Vagina (tissue), 2 donors: ENCODE results near the gene SERPINI1. TPM values are rescaled to one million over a fixed set of nuclear protein-coding genes. Genes with fewer than 3 reads are reported as not detected.

Source experiments
- DNase-seq, 2 donors: peaks; one replicate each; pipeline ENCODE4 v3.0.0-alpha.2; 2017; ENCODE audit errors: extremely low spot score in 2 of 2
- H3K27ac ChIP-seq: fragments of 200-600 bp; sonication (generic); one replicate; pipeline ENCODE4 v1.5.1; 2019
- H3K27me3 ChIP-seq: fragments of 200-600 bp; sonication (generic); one replicate; pipeline ENCODE4 v1.5.1; 2019
- H3K36me3 ChIP-seq, 2 donors: fragments of 200-600 bp; sonication (generic); one replicate each; pipeline ENCODE4 v1.5.1; 2017 to 2019
- H3K4me1 ChIP-seq: fragments of 200-600 bp; sonication (generic); one replicate; pipeline ENCODE4 v1.5.1; 2019
- H3K4me3 ChIP-seq, 2 donors: fragments of 200-600 bp; sonication (generic); 1 replicate in 1 of 2; 2 replicates in 1 of 2; pipeline ENCODE4 v1.5.1; 2016 to 2019
- H3K9me3 ChIP-seq: fragments of 200-600 bp; sonication (generic); one replicate; pipeline ENCODE4 v1.5.1; 2019
- POLR2A ChIP-seq, 2 donors: fragments of 450-650 bp; IDR thresholded peaks; one replicate each; pipeline ENCODE4 v1.6.1; 2017; ENCODE audit warnings: antibody characterized with exemption in 2 of 2, mild to moderate bottlenecking in 2 of 2, moderate library complexity in 2 of 2
- POLR2AphosphoS5 ChIP-seq, 2 donors: sonication (generic); formaldehyde crosslinking; IDR thresholded peaks; one replicate each; pipeline ENCODE4 v1.9.0; 2017; ENCODE audit warnings: antibody characterized with exemption in 2 of 2, mild to moderate bottlenecking in 2 of 2, low read depth in 1 of 2; ENCODE audit not compliant: insufficient read depth in 1 of 2
- intact Hi-C: fragments of 100-400 bp; cut with DNase I; formaldehyde crosslinking; loops from one replicate; pipeline ENCODE4 v1.15.1; 2023
- total RNA-seq: library from RNA; depleted of rRNA; stranded (reverse); fragments of >200 nt; gene quantifications from one replicate; pipeline ENCODE4 v1.2.3, GENCODE V29; 2016
- TF ChIP-seq, protein P1 (sequence below), 3 experiments: fragments of 450-650 bp in 2 of 3; fragments of 200-600 bp in 1 of 3; sonication (generic) in 1 of 3; IDR thresholded peaks; one replicate each; pipeline ENCODE4 v1.5.1; 2017 to 2019; ENCODE audit warnings: antibody characterized with exemption in 3 of 3, mild to moderate bottlenecking in 2 of 3, moderate library complexity in 2 of 3

SERPINI1 gene
- total RNA-seq, 1 donor from 2014 or later = 13.8 TPM

DNA sequence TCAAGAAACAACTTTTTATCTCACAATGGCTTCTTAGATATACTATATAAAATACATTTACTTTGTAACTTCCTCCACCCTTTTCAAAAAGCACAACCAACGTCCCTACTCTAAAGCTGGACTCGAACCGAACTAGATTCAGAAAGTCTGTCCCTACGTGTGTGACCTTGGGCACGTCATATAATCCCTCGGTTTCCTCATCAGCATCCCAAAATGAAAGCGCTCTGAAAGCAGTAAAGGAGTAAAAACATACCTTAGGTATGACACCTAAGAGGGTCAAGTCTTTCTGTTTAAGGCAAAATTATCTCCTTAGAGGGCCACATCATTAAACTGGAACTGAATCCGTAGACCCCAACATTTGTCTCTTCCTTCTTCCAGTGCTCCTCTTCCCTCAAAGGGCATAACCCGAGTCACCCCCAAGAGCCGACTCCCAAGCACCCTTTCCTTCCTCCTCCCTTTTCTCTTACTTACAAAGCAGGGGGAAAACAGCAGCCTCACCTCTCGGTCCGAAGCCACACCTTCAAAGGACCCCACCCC, 1.5 kb upstream of the SERPINI1 start:
- H3K27me3 ChIP-seq = no peaks in the 10 kb centered on the region
- no peaks in the 10 kb centered on the region for H3K9me3 ChIP-seq
- no peaks in the 10 kb centered on the region for H3K36me3 ChIP-seq
- peak overlapping the region; percentile 68 to 86 for H3K4me3 ChIP-seq
- intact Hi-C loops = no loop called here
- peak overlapping the region; percentile 63 for H3K27ac ChIP-seq
- H3K4me1 ChIP-seq = peaks cover 46% of the 10 kb centered on the region
- no peak for TF ChIP-seq POLR2AphosphoS5 (IDR thresholded peaks at IDR 0.05; ENCODE audit: insufficient read depth in 1 of 2, low read depth in 1 of 2)
- no peak for DNase-seq

DNA sequence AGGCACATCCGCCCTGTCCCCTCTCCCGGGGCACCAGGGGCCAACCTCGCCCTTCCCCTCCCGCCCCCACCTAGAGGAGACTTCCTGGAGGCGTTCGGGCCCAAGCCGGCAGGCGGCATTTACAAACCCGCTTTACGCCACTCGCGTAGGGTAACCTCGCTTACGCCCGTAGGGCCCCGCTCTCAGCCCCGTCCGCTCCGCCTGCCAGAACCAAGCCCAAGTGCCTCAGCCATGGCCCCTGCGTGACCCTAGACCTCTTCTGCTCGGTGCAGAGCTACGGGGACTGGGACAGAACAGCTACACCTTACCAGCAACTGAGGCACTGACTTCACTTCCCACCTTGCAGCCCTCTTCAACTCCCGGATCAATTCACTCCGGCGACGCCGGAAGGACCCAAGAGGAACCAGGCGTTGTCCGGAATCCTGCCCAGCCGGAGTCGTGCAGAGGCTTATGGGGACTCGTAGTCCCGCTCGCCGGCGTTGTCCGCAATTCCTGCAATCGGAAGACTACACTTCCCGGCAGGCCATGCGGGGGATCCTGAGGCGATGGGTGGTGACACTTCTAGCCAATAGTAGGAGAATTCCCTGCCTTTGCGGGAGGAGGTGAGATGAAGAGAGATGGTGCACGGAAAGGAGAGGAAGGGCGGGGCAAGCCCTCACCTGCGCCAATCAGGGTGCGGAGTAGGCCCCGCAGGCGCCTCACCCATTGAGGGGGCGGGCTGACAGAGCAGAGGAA, 856 bp upstream of the SERPINI1 start, which contains the start of gene PDCD10:
Gene PDCD10 (minus strand): TSS at position 395 of the 735 bp plus-strand sequence. CDS start 14,735 bp downstream, outside the sequence.
- intact Hi-C loops = no loop called here
- no peaks in the 10 kb centered on the region for H3K36me3 ChIP-seq
- H3K9me3 ChIP-seq = no peaks in the 10 kb centered on the region
- peak within 1 kb of the TSS; percentile 93 for H3K27ac ChIP-seq
- no peaks in the 10 kb centered on the region for H3K27me3 ChIP-seq
- TF ChIP-seq, protein P1, sequence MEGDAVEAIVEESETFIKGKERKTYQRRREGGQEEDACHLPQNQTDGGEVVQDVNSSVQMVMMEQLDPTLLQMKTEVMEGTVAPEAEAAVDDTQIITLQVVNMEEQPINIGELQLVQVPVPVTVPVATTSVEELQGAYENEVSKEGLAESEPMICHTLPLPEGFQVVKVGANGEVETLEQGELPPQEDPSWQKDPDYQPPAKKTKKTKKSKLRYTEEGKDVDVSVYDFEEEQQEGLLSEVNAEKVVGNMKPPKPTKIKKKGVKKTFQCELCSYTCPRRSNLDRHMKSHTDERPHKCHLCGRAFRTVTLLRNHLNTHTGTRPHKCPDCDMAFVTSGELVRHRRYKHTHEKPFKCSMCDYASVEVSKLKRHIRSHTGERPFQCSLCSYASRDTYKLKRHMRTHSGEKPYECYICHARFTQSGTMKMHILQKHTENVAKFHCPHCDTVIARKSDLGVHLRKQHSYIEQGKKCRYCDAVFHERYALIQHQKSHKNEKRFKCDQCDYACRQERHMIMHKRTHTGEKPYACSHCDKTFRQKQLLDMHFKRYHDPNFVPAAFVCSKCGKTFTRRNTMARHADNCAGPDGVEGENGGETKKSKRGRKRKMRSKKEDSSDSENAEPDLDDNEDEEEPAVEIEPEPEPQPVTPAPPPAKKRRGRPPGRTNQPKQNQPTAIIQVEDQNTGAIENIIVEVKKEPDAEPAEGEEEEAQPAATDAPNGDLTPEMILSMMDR (IDR thresholded peaks at IDR 0.05) = no peak
- TF ChIP-seq POLR2A (IDR thresholded peaks at IDR 0.05) (no peak), POLR2AphosphoS5 (IDR thresholded peaks at IDR 0.05; ENCODE audit: insufficient read depth in 1 of 2, low read depth in 1 of 2) (peak; percentile 87 to 94)
- DNase-seq = peak; percentile 98 to 99
- peaks cover 46% of the 10 kb centered on the region for H3K4me1 ChIP-seq
- peak within 1 kb of the TSS; percentile 68 to 86 for H3K4me3 ChIP-seq

DNA sequence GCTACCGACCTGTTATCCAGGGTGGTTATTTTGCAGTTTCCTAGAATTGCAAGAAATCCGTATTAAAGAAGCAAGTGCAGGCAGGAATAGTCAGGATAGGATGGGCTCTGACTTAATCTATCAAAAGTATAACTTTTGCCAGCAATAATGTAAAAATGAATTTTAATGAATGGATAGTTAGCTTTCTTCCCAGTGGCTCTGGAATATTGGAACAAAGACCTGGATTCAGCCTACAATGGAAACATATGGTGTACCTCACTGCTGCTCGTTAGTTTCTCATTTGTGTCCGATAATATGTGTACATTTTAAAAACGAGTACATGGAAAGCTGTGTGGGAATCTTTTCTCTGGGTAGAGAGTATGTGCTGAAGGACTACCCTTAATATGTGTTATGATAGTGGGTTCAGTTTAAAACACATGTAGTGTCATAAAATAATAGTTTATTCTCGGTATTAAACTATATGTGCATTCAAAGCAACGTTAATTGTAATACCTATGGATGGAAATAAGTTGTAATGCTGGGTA, 805 bp downstream of the SERPINI1 start:
- H3K4me3 ChIP-seq = peak overlapping the region; percentile 68 to 86
- H3K36me3 ChIP-seq = no peaks in the 10 kb centered on the region
- no peaks in the 10 kb centered on the region for H3K27me3 ChIP-seq
- peaks cover 46% of the 10 kb centered on the region for H3K4me1 ChIP-seq
- H3K27ac ChIP-seq = no peak overlapping the region
- no peaks in the 10 kb centered on the region for H3K9me3 ChIP-seq
- TF ChIP-seq POLR2AphosphoS5 (IDR thresholded peaks at IDR 0.05; ENCODE audit: insufficient read depth in 1 of 2, low read depth in 1 of 2) = no peak
- intact Hi-C loops = no loop called here
- no peak for DNase-seq

DNA sequence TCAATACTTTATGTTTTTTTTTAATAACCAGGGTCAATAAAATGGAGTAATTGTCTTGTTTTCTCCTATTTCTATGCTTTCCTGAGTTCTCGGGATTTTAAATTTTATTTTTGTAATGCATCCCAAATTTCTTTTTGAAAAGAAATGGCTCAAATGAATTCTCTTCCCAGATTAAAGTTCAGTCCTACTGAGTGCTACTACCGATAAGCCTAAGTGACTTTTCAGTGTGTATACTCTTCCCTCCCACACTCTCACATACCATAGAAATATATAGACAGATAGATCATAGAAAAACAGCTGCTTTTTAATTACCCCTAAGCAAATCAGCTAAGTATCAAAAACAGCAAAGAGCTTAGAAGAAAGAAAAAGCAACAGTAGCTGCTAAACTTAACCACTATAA, 1.5 kb downstream of the SERPINI1 start:
- TF ChIP-seq POLR2AphosphoS5 (IDR thresholded peaks at IDR 0.05; ENCODE audit: insufficient read depth in 1 of 2, low read depth in 1 of 2) (no peak), POLR2A (IDR thresholded peaks at IDR 0.05) (no peak)
- TF ChIP-seq, protein P1 (IDR thresholded peaks at IDR 0.05) = no peak
- intact Hi-C loops = no loop called here
- no peak overlapping the region for H3K4me3 ChIP-seq
- H3K9me3 ChIP-seq = no peaks in the 10 kb centered on the region
- H3K27me3 ChIP-seq = no peaks in the 10 kb centered on the region
- H3K4me1 ChIP-seq = peaks cover 39% of the 10 kb centered on the region
- no peak for DNase-seq
- H3K36me3 ChIP-seq = no peaks in the 10 kb centered on the region
- H3K27ac ChIP-seq = no peak overlapping the region

DNA sequence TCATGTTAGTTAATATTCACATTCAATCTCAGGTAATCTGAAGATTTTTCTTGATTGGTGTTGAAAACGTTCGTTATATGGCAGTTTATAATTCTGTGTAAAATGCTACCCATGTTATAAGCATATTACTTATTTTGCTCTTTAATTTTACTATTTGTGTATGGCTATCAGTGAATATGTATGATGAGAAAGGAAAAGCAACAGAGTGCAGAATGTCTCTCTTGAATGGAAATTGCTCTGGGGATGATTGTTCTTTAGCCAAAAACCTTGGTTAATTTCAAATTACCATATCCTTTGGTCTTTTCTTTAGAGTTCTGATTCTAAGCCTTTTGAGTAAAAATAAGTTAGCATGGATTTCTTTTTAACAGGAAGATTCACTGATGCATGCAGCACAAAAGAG, 2.5 kb downstream of the SERPINI1 start:
- TF ChIP-seq POLR2A (IDR thresholded peaks at IDR 0.05) = no peak
- no peak for TF ChIP-seq POLR2AphosphoS5 (IDR thresholded peaks at IDR 0.05; ENCODE audit: insufficient read depth in 1 of 2, low read depth in 1 of 2)
- TF ChIP-seq, protein P1 (IDR thresholded peaks at IDR 0.05) = no peak
- Histone ChIP-seq H3K27ac (no peak overlapping the region), H3K9me3 (no peaks in the 10 kb centered on the region), H3K27me3 (no peaks in the 10 kb centered on the region), H3K4me3 (no peak overlapping the region), H3K4me1 (peaks cover 29% of the 10 kb centered on the region), H3K36me3 (no peaks in the 10 kb centered on the region)
- intact Hi-C loops = no loop called here
- no peak for DNase-seq
